ENCODE data around the gene SLC27A5. TPM values are rescaled to one million over a fixed set of nuclear protein-coding genes. Genes with fewer than 3 reads are reported as not detected.

SLC27A5 gene
- total and polyA plus RNA-seq, 9 of the 15 experiments (the other 6 are each of a cell fraction or from before 2014, with no cell fraction given): 42.2 to 318 (median 64.7) TPM

- TF ChIP-seq SP2 (IDR thresholded peaks at IDR 0.05; ENCODE audit: extremely low read depth, low read depth, low read length, poor library complexity, severe bottlenecking) (no peak), CBX8 (IDR thresholded peaks at IDR 0.05; ENCODE audit: borderline replicate concordance, extremely low read depth, low read depth, low read length, poor library complexity, severe bottlenecking) (no peak), ETV6 (IDR thresholded peaks at IDR 0.05; ENCODE audit: borderline replicate concordance in 1 of 2, low read depth in 2 of 2, low read length in 1 of 2) (peak in 1 of 2 experiments; percentile 48; a peak in 1 of 4 replicates), ETV6 (CRISPR knock-in tag; IDR thresholded peaks at IDR 0.05; ENCODE audit: borderline replicate concordance) (no peak), NCOA4 (IDR thresholded peaks at IDR 0.05; ENCODE audit: partially characterized antibody) (no peak), HDGF (IDR thresholded peaks at IDR 0.05) (no peak), MCM3 (IDR thresholded peaks at IDR 0.05) (no peak), RAD21 (CRISPR knock-in tag; conservative IDR thresholded peaks at IDR 0.05 in 1 of 2, IDR thresholded peaks at IDR 0.05 in 1 of 2) (no peak), ETS2 (tag; IDR thresholded peaks at IDR 0.05; ENCODE audit: borderline replicate concordance, poor library complexity, severe bottlenecking) (no peak), ZNF778 (CRISPR knock-in tag; IDR thresholded peaks at IDR 0.05) (no peak), POLR3G (IDR thresholded peaks at IDR 0.05; ENCODE audit: extremely low read depth, insufficient read length, insufficient replicate concordance) (no peak), ZFPM2 (CRISPR knock-in tag; IDR thresholded peaks at IDR 0.05) (peak; percentile 44; the same call in 1 of the 2 replicates), RBM39 (optimal IDR thresholded peaks at IDR 0.05; ENCODE audit: low read depth, low read length) (no peak), CREM (IDR thresholded peaks at IDR 0.05; ENCODE audit: low read depth) (peak; percentile 75; the same call in 1 of the 2 replicates), RFX7 (CRISPR knock-in tag; IDR thresholded peaks at IDR 0.05) (no peak)
- TF ChIP-seq, protein P1, sequence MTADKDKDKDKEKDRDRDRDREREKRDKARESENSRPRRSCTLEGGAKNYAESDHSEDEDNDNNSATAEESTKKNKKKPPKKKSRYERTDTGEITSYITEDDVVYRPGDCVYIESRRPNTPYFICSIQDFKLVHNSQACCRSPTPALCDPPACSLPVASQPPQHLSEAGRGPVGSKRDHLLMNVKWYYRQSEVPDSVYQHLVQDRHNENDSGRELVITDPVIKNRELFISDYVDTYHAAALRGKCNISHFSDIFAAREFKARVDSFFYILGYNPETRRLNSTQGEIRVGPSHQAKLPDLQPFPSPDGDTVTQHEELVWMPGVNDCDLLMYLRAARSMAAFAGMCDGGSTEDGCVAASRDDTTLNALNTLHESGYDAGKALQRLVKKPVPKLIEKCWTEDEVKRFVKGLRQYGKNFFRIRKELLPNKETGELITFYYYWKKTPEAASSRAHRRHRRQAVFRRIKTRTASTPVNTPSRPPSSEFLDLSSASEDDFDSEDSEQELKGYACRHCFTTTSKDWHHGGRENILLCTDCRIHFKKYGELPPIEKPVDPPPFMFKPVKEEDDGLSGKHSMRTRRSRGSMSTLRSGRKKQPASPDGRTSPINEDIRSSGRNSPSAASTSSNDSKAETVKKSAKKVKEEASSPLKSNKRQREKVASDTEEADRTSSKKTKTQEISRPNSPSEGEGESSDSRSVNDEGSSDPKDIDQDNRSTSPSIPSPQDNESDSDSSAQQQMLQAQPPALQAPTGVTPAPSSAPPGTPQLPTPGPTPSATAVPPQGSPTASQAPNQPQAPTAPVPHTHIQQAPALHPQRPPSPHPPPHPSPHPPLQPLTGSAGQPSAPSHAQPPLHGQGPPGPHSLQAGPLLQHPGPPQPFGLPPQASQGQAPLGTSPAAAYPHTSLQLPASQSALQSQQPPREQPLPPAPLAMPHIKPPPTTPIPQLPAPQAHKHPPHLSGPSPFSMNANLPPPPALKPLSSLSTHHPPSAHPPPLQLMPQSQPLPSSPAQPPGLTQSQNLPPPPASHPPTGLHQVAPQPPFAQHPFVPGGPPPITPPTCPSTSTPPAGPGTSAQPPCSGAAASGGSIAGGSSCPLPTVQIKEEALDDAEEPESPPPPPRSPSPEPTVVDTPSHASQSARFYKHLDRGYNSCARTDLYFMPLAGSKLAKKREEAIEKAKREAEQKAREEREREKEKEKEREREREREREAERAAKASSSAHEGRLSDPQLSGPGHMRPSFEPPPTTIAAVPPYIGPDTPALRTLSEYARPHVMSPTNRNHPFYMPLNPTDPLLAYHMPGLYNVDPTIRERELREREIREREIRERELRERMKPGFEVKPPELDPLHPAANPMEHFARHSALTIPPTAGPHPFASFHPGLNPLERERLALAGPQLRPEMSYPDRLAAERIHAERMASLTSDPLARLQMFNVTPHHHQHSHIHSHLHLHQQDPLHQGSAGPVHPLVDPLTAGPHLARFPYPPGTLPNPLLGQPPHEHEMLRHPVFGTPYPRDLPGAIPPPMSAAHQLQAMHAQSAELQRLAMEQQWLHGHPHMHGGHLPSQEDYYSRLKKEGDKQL (CRISPR knock-in tag; IDR thresholded peaks at IDR 0.05; ENCODE audit: borderline replicate concordance): no peak
- TF ChIP-seq, protein P2, sequence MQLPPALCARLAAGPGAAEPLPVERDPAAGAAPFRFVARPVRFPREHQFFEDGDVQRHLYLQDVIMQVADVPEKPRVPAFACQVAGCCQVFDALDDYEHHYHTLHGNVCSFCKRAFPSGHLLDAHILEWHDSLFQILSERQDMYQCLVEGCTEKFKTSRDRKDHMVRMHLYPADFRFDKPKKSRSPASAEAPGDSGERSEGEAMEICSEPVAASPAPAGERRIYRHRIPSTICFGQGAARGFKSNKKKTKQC (CRISPR knock-in tag; IDR thresholded peaks at IDR 0.05): peak; percentile 86
- TF ChIP-seq, protein P3, sequence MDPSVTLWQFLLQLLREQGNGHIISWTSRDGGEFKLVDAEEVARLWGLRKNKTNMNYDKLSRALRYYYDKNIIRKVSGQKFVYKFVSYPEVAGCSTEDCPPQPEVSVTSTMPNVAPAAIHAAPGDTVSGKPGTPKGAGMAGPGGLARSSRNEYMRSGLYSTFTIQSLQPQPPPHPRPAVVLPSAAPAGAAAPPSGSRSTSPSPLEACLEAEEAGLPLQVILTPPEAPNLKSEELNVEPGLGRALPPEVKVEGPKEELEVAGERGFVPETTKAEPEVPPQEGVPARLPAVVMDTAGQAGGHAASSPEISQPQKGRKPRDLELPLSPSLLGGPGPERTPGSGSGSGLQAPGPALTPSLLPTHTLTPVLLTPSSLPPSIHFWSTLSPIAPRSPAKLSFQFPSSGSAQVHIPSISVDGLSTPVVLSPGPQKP (CRISPR knock-in tag; IDR thresholded peaks at IDR 0.05): no peak
Observed at GRCh38 chr19:58559275-58560006, 47.6 kb upstream of the SLC27A5 start (continued).

Data from K562 (cell line).